ENCODE measurements around the gene ERFL. TPM values are rescaled to one million over a fixed set of nuclear protein-coding genes. Genes with fewer than 3 reads are reported as not detected.

ERFL gene
- total RNA-seq, 1 donor from 2014 or later: 0.67 TPM

GRCh38 chr19:41951686-41952172 is 23.5 kb upstream of the ERFL start:
- TF ChIP-seq CTCF (IDR thresholded peaks at IDR 0.05; ENCODE audit: unreplicated experiment): peak; percentile 99
- peaks cover 7% of the 10 kb centered on the region for H3K27me3 Mint-ChIP-seq (ENCODE audit: low read depth)
- peak; percentile 62 to 91 for DNase-seq (ENCODE audit: low spot score in 2 of 2, unreplicated experiment in 2 of 2)
- peaks cover 4% of the 10 kb centered on the region for H3K4me1 Mint-ChIP-seq
- H3K9me3 Mint-ChIP-seq: no peaks in the 10 kb centered on the region
- H3K4me3 Mint-ChIP-seq: peak overlapping the region; percentile 15
- no peak overlapping the region for H3K27ac Mint-ChIP-seq
- no peaks in the 10 kb centered on the region for H3K36me3 Mint-ChIP-seq

- Mint-ChIP-seq H3K27ac (no peak overlapping the region), H3K9me3 (peaks cover 4% of the 10 kb centered on the region), H3K27me3 (ENCODE audit: low read depth) (peaks cover 14% of the 10 kb centered on the region), H3K36me3 (peaks cover 3% of the 10 kb centered on the region), H3K4me3 (no peak overlapping the region), H3K4me1 (peaks cover 4% of the 10 kb centered on the region)
- TF ChIP-seq CTCF (IDR thresholded peaks at IDR 0.05; ENCODE audit: unreplicated experiment): no peak
- no peak for DNase-seq (ENCODE audit: low spot score in 2 of 2, unreplicated experiment in 2 of 2)
Observed at GRCh38 chr19:41947091-41947490, 18.8 kb upstream of the ERFL start.

GRCh38 chr19:41945135-41945766 is 17.0 kb upstream of the ERFL start:
- no peak overlapping the region for H3K4me3 Mint-ChIP-seq
- H3K9me3 Mint-ChIP-seq: peaks cover 4% of the 10 kb centered on the region
- no peak for DNase-seq (ENCODE audit: low spot score in 2 of 2, unreplicated experiment in 2 of 2)
- H3K27ac Mint-ChIP-seq: no peak overlapping the region
- H3K27me3 Mint-ChIP-seq (ENCODE audit: low read depth): peaks cover 21% of the 10 kb centered on the region
- H3K4me1 Mint-ChIP-seq: peaks cover 2% of the 10 kb centered on the region
- H3K36me3 Mint-ChIP-seq: peaks cover 3% of the 10 kb centered on the region
- TF ChIP-seq CTCF (IDR thresholded peaks at IDR 0.05; ENCODE audit: unreplicated experiment): no peak

- peaks cover 2% of the 10 kb centered on the region for H3K4me1 Mint-ChIP-seq
- H3K4me3 Mint-ChIP-seq: no peak overlapping the region
- no peak overlapping the region for H3K27ac Mint-ChIP-seq
- no peak for TF ChIP-seq CTCF (IDR thresholded peaks at IDR 0.05; ENCODE audit: unreplicated experiment)
- DNase-seq (ENCODE audit: low spot score in 2 of 2, unreplicated experiment in 2 of 2): no peak
- peaks cover 4% of the 10 kb centered on the region for H3K9me3 Mint-ChIP-seq
- peaks cover 20% of the 10 kb centered on the region for H3K27me3 Mint-ChIP-seq (ENCODE audit: low read depth)
- H3K36me3 Mint-ChIP-seq: peaks cover 3% of the 10 kb centered on the region
Observed at GRCh38 chr19:41944336-41944735, 16.1 kb upstream of the ERFL start.

GRCh38 chr19:41941410-41942202 is 13.4 kb upstream of the ERFL start:
- DNase-seq (ENCODE audit: low spot score in 2 of 2, unreplicated experiment in 2 of 2): no peak
- peaks cover 4% of the 10 kb centered on the region for H3K9me3 Mint-ChIP-seq
- peaks cover 5% of the 10 kb centered on the region for H3K4me1 Mint-ChIP-seq
- peak overlapping the region; percentile 60 for H3K4me3 Mint-ChIP-seq
- TF ChIP-seq CTCF (IDR thresholded peaks at IDR 0.05; ENCODE audit: unreplicated experiment): no peak
- no peak overlapping the region for H3K27ac Mint-ChIP-seq
- peaks cover 3% of the 10 kb centered on the region for H3K36me3 Mint-ChIP-seq
- H3K27me3 Mint-ChIP-seq (ENCODE audit: low read depth): peaks cover 31% of the 10 kb centered on the region

Measured in mesothelial cell of epicardium (in vitro differentiated cells).